NCI-H82 treated with DMSO at 0.1 percent for 48 hours (cell line): ENCODE data around the gene PJA2.
A peak's percentile ranks its signal among the peaks of the same experiment; 100 is the strongest.

Experiments used
- DNase-seq: peaks from one replicate; lab custom pipeline; 2025; ENCODE audit not compliant: unreplicated experiment; lab: John Stamatoyannopoulos, UW

PJA2 gene

DNA sequence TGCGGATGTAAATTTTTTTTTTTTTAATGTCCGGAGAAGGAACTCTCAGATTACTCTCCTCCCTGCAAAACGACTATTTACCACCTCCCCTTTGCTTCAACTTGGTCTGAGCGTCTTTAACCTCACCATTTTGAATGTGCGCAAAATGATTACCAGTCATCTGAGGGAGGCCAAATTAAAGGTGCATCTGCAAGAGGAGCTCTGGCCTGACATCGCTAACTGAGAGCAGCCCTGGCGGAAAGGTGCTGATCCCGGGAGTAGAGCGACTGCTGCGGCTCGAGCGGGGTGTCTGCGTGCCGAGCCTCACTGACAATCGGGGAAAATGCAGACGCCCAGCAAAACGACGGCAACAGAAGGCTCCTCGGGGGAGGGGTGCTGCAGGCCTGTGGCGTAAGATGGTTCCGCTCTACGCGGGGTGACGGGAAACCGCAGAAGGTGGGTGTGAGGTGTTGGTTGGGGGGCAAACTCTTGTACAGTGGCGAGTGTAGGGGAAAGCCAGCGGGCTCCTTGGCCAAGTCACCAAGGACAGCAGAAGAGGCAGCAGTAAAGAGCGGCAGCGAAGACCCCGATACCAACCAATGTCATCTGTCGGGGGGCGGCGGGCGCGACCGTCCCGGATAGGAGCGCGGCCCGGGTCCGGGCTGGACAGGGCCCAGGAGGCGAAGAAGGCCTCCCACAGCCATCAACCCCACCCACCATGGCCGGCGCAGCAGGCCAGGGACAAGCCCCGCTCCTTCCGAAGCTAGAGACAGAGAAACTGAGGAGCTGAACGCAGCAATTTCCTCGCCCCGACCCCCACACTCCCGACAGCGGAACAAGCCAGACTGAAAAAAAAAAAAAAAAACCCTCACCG, 557 bp downstream of the PJA2 start:
- peak; percentile 5 for DNase-seq

DNA sequence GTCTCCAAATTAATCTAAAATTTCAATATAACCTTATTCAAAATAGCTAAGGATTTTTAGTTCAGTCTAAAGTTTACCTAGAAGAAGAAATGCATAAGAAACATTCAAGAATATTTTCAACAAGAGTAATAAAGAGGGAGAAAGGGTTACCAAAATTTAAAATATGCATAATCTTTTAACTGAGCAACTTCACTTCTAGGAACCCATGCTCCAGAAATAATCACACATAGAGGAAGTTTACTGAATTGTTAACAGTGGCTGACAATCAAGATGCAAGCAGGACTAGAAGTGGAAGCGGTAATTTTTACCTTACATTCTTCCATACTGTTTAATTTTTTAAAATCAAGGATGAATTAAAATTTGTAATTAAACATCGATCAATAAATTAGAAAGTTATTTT, 1.9 kb downstream of the PJA2 start:
- no peak for DNase-seq

DNA sequence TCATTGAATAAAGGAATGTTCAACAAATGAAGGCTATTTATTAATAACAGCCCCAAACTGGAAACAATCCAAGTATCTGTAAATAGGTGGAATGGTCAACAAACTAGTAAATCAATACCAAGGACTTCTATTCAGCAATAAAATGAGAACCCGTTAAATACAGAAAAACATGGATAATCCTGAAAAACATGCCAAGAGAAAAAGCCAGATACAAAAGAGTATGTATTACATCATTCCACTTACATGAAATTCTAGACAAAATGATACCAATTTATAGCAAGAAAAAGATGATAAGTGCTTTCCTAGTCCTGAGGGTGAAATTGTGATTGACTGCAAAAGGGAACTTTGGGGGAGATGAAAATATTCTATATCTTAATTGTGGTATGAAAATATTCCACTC, 3.1 kb downstream of the PJA2 start:
- no peak for DNase-seq

DNA sequence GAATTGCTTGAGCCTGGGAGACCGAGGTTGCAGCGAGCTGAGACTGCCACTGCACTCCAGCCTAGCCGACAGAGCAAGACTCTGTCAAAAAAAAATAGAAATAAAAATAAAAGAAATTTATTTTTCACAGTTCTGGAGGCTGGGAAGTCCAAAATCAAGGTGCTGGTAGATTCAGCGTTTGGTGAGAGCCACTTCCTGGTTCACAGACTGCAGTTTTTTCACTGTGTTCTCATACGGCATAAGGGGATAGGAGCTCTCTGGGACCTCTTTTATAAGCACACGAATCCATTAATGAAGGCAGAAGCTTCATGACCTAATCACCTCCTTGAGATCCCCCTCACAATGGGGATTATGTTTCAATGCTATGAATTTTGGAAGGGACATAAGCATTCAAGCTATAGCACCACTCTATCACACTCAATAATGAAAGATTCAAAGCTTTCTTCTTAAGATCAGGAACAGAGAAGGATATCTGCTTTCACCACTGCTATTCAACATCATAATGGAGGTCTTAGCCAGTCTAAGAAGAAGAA, 5.3 kb downstream of the PJA2 start:
- DNase-seq = no peak

DNA sequence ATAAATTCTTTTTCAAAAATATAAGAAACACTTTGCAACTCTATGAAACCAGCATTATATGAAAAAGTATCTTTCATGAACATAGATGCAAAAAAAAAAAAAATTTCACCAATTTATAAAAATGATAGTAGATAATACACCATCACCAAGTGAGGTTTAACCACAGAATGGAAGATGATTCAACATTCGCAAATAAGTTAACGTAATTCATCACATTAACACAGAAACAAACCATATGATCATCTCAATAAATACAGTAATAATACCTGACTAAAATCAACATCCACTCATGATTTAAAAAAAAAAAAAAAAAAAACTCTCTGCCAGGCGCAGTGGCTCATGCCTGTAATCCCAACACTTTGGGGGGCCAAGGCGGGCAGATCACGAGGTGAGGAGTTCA, 6.3 kb downstream of the PJA2 start:
- DNase-seq = no peak

DNA sequence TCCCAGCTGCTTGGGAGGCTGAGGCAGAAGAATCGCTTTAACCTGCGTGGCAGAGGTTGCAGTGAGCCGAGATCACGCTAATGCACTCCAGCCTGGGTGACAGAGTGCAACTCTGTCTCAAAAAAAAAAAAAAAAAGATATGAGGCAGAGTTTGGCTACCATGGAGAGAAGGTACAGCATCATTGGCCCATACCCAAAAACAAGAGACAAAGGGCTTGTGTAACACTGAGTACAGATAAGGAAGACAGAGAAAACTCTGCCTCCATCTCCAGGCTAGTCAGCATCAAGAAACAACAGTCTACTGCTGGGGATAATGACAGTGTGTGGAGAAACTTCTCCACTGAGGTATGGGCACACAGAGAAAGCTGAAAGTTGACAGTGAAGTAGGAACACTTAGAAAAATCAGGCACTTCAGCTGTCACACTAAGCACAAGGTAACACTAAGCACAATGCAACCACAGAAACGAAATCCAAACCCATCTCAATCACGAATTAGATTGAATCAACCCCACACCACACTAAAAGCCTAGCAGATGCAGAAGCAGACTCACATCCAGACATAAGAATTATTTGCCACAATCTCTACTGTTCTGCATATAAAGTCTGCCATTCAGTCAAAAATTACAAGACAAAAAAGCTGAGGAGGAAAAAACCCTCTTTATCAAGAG, 10.5 kb downstream of the PJA2 start:
- no peak for DNase-seq

DNA sequence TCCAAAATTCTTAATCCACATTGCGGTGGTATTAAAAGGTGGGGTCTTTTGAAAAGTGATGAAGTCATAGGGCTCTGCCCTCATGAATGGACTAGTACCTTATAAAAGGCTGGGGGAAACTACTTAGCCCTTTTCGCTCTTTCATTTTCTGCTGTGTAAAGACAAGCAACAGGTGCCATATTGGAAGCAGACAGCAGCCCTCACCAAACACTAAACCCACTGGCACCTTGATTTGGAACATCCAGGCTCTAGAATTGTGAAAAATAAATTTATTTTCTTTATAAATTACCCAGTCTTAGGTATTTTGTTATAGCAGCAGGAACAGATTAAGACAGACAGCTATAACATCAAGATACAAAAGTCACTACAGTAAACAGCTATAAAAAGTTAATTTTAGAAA, 12.8 kb downstream of the PJA2 start:
- no peak for DNase-seq

DNA sequence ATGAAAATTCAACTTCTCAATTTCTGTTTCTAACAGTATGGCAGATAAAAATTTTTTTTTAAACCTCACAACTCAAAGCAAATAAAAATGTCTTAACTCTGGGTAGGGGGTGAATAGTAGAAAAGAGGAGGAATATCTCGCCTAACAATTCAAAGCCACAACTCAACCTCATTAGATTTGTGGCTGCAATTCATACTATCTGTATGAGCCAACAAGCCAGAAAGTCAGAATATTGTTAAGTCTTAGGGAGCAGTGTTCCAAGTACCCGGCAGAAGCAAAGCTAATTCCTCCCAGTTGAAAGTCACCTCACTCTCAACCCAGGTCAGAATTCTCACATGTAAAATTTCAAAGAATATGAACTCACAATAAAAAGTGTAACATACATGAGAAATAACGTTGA, 15.0 kb downstream of the PJA2 start:
- no peak for DNase-seq

DNA sequence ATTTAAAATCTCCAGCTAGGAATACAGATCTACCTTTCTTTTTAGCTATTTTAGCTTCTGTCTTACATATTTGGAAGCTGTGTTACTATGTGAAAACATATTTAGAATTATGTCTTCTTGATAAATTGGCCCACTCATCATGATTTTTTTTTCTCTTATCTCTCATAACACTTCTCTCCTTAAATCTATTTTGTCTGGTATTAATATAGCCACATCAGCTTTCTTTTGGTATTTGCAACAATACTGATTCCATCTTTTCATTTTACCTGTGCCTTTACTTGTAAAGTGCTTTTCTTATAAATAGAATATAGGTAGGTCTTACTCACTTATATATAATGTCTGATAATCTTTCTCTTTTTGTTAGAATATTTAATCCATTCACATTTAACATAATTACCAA, 19.6 kb downstream of the PJA2 start:
- no peak for DNase-seq

DNA sequence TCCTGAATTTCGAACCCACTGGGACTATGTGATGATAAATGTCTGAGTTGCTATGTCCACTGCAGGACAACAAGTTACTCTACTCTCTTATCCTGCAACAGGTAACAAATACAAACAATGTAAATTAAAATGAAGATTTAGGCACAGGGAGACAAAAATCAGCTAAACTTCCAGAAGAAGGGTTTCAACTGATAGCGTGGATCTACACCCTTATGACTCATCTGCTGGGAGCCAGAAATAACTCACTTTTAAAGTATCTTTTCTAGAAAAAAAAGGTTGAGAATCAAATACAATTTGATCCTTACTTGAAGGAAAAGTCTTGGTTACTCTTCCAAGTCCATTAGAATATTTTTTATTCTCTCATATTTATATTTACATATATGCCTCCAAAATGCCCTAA, 21.4 kb downstream of the PJA2 start:
- DNase-seq = no peak

DNA sequence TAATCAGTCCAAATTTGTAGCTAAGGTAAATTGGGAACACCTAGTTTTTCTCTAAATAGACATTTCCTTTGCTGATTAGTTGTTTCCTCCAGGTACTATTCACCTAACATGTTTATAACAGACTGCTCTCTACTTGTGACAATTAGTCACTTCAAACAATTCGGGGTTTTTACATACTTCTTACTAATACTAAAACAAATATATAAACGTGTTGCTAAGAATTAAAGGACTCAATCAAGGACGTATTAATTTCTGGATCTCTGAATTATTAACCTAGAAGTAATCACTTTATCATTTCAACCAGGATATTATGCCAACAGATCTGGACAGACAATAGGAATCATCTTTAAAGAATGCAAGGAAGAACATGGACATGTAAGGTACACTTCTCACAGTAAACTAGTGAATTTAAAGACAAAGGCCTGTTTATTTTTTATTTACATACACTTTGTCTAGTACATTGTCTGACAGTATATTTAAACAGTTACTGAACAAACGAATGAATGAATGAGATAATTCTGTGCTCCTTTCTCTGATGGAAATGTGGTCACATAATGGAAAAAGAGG, 22.3 kb downstream of the PJA2 start:
- DNase-seq = no peak

DNA sequence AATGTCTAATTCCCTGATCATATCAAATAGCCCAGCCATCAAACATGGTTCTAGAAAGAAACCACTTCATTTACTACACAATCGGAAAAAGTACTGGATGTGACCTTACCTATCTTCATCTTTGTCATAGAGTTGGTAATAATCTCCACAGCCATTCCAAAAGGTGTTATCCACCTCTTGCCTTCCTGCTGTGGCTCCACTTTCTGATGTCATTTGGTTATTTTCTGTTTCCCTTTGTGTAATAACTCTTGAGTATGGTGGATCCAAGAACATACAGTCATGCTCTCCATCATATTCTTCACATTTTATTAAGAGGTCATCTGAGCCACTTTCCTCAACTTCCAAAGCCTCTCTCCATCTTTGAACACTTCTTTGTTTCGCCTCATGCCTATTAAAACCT, 31.7 kb downstream of the PJA2 start:
- no peak for DNase-seq

DNA sequence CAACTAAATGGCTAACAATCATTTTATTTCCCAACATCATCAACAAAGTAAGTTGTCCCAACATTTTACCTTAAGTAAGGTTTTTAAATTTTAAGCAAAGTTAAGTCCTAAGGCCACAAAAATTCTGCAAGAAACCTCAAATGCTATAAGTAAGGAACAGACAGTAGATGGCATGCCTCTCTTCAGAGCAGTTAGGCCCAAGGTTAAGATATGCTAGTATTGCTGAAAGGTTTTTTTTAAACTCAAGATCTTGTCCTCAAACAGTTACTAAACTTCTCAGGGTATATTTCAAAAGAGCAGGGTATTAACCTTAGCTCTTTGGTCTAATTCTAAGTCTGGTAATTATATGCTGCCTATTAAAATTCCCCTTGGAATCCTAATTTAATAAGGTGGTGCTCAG, 35.1 kb downstream of the PJA2 start:
- no peak for DNase-seq

DNA sequence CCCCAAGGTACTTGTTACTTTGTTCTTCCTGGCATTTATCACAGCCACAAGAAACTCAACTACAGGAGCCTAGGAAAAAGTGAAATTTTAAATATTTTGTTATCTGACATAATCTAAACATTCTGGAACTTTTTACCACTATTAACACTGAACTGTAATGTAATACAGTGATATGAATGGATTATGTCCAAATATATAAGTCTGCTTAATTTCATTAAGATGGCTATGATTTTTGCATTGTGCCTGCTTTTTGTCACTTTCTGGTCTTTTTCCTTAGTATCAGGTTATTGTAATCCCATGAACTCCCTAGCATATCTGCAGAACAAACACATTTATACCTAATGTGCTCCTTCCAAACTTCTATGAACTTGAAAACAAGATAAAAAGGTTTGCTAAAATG, 35.8 kb downstream of the PJA2 start:
- no peak for DNase-seq

DNA sequence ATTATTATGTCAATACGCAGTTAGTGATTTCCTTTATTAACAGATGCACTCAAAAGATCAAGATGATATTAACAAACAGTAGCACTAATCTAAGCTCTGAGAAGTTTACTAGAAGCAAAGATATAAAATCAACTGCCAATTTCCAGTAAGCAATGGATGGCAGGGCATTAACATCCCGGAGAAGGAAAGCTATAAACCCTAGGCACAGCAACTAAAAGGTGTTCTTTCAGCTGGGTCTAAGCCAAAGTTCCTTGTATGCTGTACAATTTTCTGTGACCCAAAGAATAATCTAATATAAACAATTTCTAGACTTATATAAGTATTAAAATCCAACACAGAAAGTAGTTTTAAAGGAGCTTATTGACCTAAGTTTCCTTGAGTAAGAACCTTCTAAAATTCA, 39.4 kb downstream of the PJA2 start:
- no peak for DNase-seq

DNA sequence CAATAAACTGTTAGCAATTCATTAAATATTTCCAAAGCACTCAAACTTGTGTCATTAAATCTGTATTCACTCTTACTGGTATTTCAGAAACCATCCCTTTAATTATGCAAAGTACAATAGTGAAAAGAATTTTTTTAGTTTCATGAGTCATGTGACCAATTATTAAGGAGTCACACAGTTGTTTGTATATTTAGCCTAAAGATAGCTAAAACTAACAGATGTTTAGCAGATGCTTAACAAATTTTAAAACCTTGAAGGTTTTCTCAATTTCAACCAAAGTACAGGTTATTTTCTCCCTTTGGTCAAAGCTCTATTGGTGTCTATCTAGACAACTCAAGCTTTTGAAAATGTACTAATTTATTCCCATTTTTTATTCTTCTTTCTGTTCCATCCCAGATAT, 44.1 kb downstream of the PJA2 start:
- DNase-seq = no peak

DNA sequence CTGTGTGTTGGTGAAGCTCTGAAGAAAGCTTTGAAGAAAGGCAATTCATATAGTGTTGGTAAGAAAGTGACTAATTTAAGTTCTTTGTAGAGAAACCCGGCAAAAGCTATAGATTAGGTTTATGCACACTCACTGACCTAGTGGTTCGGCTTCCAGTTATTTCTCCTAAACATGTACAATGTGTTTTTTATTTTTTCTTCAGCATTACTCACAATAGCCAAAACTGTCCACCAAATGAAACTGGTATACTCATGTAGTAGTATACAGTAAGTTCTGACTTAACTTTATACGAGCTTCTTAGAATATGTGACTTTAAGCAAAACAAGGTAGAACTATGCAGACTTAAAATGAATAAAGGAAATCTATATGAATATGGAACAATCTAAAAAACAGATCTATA, 44.8 kb downstream of the PJA2 start:
- DNase-seq = no peak

DNA sequence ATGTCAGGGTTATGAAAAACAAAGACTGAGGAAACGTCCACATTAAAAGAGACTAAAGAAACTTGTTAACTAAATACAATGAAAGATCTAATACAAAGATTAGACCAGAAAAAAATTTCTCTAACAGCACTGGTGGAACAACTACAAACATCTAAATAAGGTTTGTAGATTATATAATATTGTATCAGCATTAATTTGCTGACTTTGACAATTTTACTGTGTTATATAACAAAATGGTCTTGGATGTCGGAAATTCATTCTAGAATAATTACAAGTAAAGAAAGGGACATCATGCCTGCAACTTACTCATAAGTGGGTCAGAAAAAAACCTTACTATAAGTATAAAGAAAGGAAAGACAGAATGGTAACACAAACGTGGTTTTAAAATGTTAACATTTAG, 50.1 kb downstream of the PJA2 start:
- DNase-seq = no peak

DNA sequence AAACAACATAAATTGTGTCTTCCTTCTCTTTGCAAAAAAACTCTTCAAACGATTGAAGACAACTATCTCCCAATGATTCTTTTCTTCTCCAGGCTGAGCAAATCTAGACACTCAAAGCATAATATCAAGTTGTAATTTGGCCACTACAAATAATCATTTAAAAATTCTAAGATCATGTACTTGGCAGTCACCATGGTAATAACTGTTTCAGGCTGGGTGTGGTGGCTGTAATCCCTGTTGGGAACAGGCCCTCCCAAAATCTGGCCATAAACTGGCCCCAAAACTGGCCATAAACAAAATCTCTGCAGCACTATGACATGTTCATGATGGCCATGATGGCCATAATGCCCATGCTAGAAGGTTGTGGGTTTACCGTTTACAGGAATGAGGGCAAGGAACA, 52.0 kb downstream of the PJA2 start:
- no peak for DNase-seq

DNA sequence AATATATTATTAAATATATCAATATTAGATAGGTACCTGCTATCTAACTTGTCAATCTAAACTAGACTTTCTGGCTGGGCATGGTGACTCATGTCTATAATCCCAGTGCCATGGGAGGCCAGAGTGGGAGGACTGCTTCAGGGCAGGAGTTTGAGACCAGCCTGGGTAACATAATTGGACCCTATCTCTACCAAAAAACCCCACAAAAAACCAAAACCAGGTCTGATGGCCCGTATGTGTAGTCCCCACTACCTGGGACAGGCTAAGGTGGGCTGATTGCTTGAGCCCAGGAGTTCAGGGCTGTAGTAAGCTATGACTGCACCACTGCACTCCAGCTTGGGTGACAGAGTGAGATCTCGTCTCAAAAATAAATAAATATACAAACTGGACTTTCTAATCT, 55.0 kb downstream of the PJA2 start:
- no peak for DNase-seq

DNA sequence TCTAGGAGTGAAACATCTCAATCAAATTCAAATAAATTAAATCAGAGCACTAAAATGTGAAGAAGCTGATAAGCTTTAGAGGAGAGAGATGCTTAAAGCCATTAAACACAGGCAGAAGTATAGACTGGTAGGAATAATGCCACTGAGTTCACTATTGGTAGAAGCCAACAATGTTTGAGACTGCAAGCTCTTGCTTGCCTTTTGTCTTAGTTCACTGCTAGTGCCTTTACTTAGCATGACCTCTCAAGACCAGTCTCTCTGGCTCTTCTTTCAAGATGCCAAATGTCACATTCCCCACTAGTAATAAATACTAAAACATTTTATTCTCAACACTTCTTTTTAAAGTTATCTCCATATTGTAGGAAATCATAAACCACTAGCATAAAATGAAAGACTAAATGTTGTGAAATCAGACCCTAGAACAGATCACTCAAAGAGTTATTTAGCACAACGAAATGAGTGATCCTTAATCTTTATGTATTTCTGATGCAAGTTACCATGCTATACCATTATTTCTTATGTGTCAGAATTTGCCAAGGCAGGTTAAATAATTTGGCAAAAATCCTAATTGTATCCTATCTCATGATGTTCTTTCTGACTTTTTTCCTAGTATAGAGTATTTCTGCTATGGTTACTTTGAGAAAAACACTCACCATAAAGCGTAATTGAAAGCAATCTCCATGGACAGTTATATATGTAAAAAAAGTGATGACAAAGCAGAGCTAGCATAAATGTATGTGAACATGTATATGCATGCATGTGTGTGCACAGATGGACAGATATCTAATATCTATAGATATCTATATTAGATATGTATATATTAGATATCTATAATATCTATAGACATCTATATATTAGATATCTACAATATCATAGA, 57.5 kb downstream of the PJA2 start:
- DNase-seq = no peak
